ENCODE measurements around the gene CNN2. TPM values are rescaled to one million over a fixed set of nuclear protein-coding genes. Genes with fewer than 3 reads are reported as not detected.

Gene CNN2
- total and polyA plus RNA-seq, 2 of the 8 experiments (the other 6 are each of a cell fraction or from before 2014, with no cell fraction given) = 189 to 551 TPM

- Histone ChIP-seq H3K18ac (ENCODE audit: extremely low read depth, low read length) (no peak overlapping the region), H3K4me1 (replicated peaks in 1 of 4; ENCODE audit: control insufficient read depth in 3 of 4, insufficient read depth in 4 of 4, low read length in 3 of 4) (no peaks in the 10 kb centered on the region), H4K20me1 (replicated peaks in 1 of 2; ENCODE audit: control insufficient read depth in 1 of 2, insufficient read depth in 2 of 2, low read length in 2 of 2) (peaks cover 2 to 13% of the 10 kb centered on the region in 2 experiments), H2BK20ac (ENCODE audit: low read length) (no peak overlapping the region), H3K4ac (replicated peaks; ENCODE audit: insufficient read length, low read depth, low read length) (no peak overlapping the region), H3K23ac (ENCODE audit: insufficient read length) (no peak overlapping the region), H4K8ac (ENCODE audit: extremely low read depth, insufficient read depth, low read length) (no peak overlapping the region), H2BK120ac (replicated peaks; ENCODE audit: low read depth, low read length) (no peak overlapping the region), H3K79me1 (ENCODE audit: low read depth, low read length) (no peaks in the 10 kb centered on the region), H3K56ac (replicated peaks; ENCODE audit: insufficient read length, low read depth, low read length) (no peak overlapping the region), H2AK5ac (ENCODE audit: low read depth, low read length) (no peak overlapping the region), H2AFZ (ENCODE audit: low read length) (no peak overlapping the region), H2BK5ac (ENCODE audit: low read depth, low read length) (no peak overlapping the region), H3K4me3 (ENCODE audit: extremely low read depth in 1 of 4, insufficient read depth in 2 of 4, low read depth in 3 of 4, low read length in 4 of 4) (no peak overlapping the region), H3K9me3 (ENCODE audit: insufficient read depth in 2 of 2, low read depth in 1 of 2, low read length in 1 of 2) (no peaks in the 10 kb centered on the region), H3K27ac (ENCODE audit: low read depth, low read length) (no peak overlapping the region), H3K36me3 (ENCODE audit: control insufficient read depth in 2 of 4, insufficient read depth in 4 of 4, low read length in 3 of 4) (peaks cover 8 to 56% (median 11%) of the 10 kb centered on the region in 4 experiments; a peak in 6 of 8 replicates), H2BK12ac (ENCODE audit: low read depth, low read length) (no peak overlapping the region), H3K23me2 (ENCODE audit: low read depth, low read length) (no peaks in the 10 kb centered on the region), H3K9ac (replicated peaks in 1 of 4; ENCODE audit: extremely low read depth in 1 of 4, low read depth in 3 of 4, low read length in 3 of 4) (no peak overlapping the region), H3K79me2 (ENCODE audit: control insufficient read depth in 1 of 2, insufficient read depth in 2 of 2, low read length in 2 of 2) (peaks cover 0 to 13% of the 10 kb centered on the region in 2 experiments; a peak in 1 of 4 replicates), H3K27me3 (replicated peaks in 1 of 4; ENCODE audit: control insufficient read depth in 3 of 4, extremely low read depth in 1 of 4, insufficient read depth in 3 of 4, low read length in 3 of 4) (no peaks in the 10 kb centered on the region), H4K5ac (ENCODE audit: insufficient read length, low read depth, low read length) (no peak overlapping the region), H2BK15ac (ENCODE audit: low read length) (no peak overlapping the region), H3K14ac (ENCODE audit: insufficient read length) (no peak overlapping the region), H3K4me2 (ENCODE audit: insufficient read depth in 1 of 2, low read depth in 2 of 2, low read length in 2 of 2) (no peak overlapping the region), H4K91ac (replicated peaks; ENCODE audit: insufficient read length, low read length) (no peak overlapping the region)
- DNase-seq (ENCODE audit: low read depth in 1 of 2, low spot score in 2 of 2) = no peak
- POLR2A ChIA-PET (ENCODE audit: partially characterized antibody) = interaction anchor here (0.9 to 7.7 kb wide), 8 partner anchors 14 to 212 kb away, joined by 3 to 81 read pairs (median 5); partner anchors contain the start of genes ABCA7, CNN2 and WDR18
- CTCF ChIA-PET (ENCODE audit: partially characterized antibody) = interaction anchor here (1.4 to 2.0 kb wide), 2 partner anchors 11 to 214 kb away, joined by 4 to 8 read pairs; partner anchors contain the start of gene TMEM259
- WGBS, 2 experiments (ENCODE audit: extremely low coverage in 1 of 2, insufficient coverage in 1 of 2, insufficient read length in 1 of 2, insufficient replicate concordance in 2 of 2, low coverage in 1 of 2, low lambda C conversion rate in 2 of 2, missing lambda C conversion rate in 1 of 2) = 89% methylated on average over 60 of the region's 92 CpGs; no CpG with 5 or more reads in 1 of the 2 experiments
- FAIRE-seq = no peak
- TF ChIP-seq EP300 (IDR thresholded peaks at IDR 0.05; ENCODE audit: borderline replicate concordance in 1 of 2, low read depth in 2 of 2, low read length in 2 of 2) = no peak
These were observed 17.1 kb upstream of the CNN2 start for GRCh38 chr19:1009041-1009980.

All from H1 (cell line).